ENCODE measurements around the gene GNG13. TPM values are rescaled to one million over a fixed set of nuclear protein-coding genes. Genes with fewer than 3 reads are reported as not detected.

Gene GNG13
- total and polyA plus RNA-seq, 2 experiments from 2014 or later: 0.29 TPM; not detected in 1

GRCh38 chr16:824601-825000 is 24.1 kb upstream of the GNG13 start:
- H3K4me1 Mint-ChIP-seq: no peaks in the 10 kb centered on the region; the same call in 1 of the 3 replicates
- no peak overlapping the region for H3K27ac ChIP-seq (ENCODE audit: low read depth)
- H3F3A ChIP-seq (replicated peaks; ENCODE audit: low read depth): no peaks in the 10 kb centered on the region
- H3K27ac Mint-ChIP-seq: no peak overlapping the region
- no peaks in the 10 kb centered on the region for H4K20me1 ChIP-seq (replicated peaks; ENCODE audit: insufficient read depth)
- DNase-seq (ENCODE audit: low spot score): no peak
- H3K4me3 Mint-ChIP-seq: no peak overlapping the region
- no peaks in the 10 kb centered on the region for H3K9me2 ChIP-seq (ENCODE audit: insufficient read depth)
- H3K4me1 ChIP-seq (ENCODE audit: insufficient read depth): no peaks in the 10 kb centered on the region
- TF ChIP-seq REST (IDR thresholded peaks at IDR 0.05; ENCODE audit: unreplicated experiment) (no peak), ETS1 (IDR thresholded peaks at IDR 0.05) (no peak), EZH2phosphoT487 (IDR thresholded peaks at IDR 0.05; ENCODE audit: unreplicated experiment) (no peak), CTCF (conservative IDR thresholded peaks at IDR 0.05; ENCODE audit: low read depth in 2 of 2) (no peak), CREB1 (CRISPR knock-in tag; IDR thresholded peaks at IDR 0.05; ENCODE audit: low read depth) (no peak), JUNB (IDR thresholded peaks at IDR 0.05; ENCODE audit: unreplicated experiment) (no peak)
- no peak overlapping the region for H3K4me3 ChIP-seq
- no peak for ATAC-seq
- H3K4me2 ChIP-seq: no peak overlapping the region
- no peaks in the 10 kb centered on the region for H3K36me3 Mint-ChIP-seq (ENCODE audit: low read depth)
- no peaks in the 10 kb centered on the region for H3K36me3 ChIP-seq (ENCODE audit: insufficient read depth)
- no peaks in the 10 kb centered on the region for H3K79me2 ChIP-seq (replicated peaks; ENCODE audit: insufficient read depth)
- no peaks in the 10 kb centered on the region for H3K27me3 ChIP-seq (ENCODE audit: insufficient read depth)
- H3K27me3 Mint-ChIP-seq (ENCODE audit: insufficient read depth, low read depth, poor library complexity): peaks cover 5% of the 10 kb centered on the region
- no peak overlapping the region for H2AFZ ChIP-seq
- no peaks in the 10 kb centered on the region for H3K9me3 Mint-ChIP-seq

GRCh38 chr16:824194-824593 is 23.7 kb upstream of the GNG13 start:
- Histone ChIP-seq H2AFZ (no peak overlapping the region), H3K4me3 (no peak overlapping the region), H3F3A (replicated peaks; ENCODE audit: low read depth) (no peaks in the 10 kb centered on the region), H3K36me3 (ENCODE audit: insufficient read depth) (no peaks in the 10 kb centered on the region), H3K9me2 (ENCODE audit: insufficient read depth) (no peaks in the 10 kb centered on the region), H4K20me1 (replicated peaks; ENCODE audit: insufficient read depth) (no peaks in the 10 kb centered on the region), H3K4me1 (ENCODE audit: insufficient read depth) (no peaks in the 10 kb centered on the region), H3K27ac (ENCODE audit: low read depth) (no peak overlapping the region), H3K27me3 (ENCODE audit: insufficient read depth) (no peaks in the 10 kb centered on the region), H3K79me2 (replicated peaks; ENCODE audit: insufficient read depth) (no peaks in the 10 kb centered on the region), H3K4me2 (no peak overlapping the region)
- Mint-ChIP-seq H3K4me3 (no peak overlapping the region), H3K4me1 (no peaks in the 10 kb centered on the region; the same call in 1 of the 3 replicates), H3K36me3 (ENCODE audit: low read depth) (no peaks in the 10 kb centered on the region), H3K9me3 (no peaks in the 10 kb centered on the region), H3K27me3 (ENCODE audit: insufficient read depth, low read depth, poor library complexity) (peaks cover 7% of the 10 kb centered on the region), H3K27ac (no peak overlapping the region)
- DNase-seq (ENCODE audit: low spot score) (no peak), ATAC-seq (no peak)
- TF ChIP-seq JUNB (IDR thresholded peaks at IDR 0.05; ENCODE audit: unreplicated experiment) (no peak), ETS1 (IDR thresholded peaks at IDR 0.05) (no peak), NANOG (IDR thresholded peaks at IDR 0.05; ENCODE audit: borderline replicate concordance) (no peak), ZNF331 (CRISPR knock-in tag; IDR thresholded peaks at IDR 0.05; ENCODE audit: low read depth) (no peak), CREB1 (CRISPR knock-in tag; IDR thresholded peaks at IDR 0.05; ENCODE audit: low read depth) (no peak), CTCF (conservative IDR thresholded peaks at IDR 0.05; ENCODE audit: low read depth in 2 of 2) (no peak), EZH2 (IDR thresholded peaks at IDR 0.05; ENCODE audit: low read depth, unreplicated experiment) (no peak), STAT1 (IDR thresholded peaks at IDR 0.05; ENCODE audit: unreplicated experiment) (no peak), REST (IDR thresholded peaks at IDR 0.05; ENCODE audit: unreplicated experiment) (no peak)
